Activated naive CD4-positive, alpha-beta T cell (primary cell): ENCODE measurements around the gene FAM118A.

Experiments used
- DNase-seq, 4 experiments: peaks; one replicate each; lab custom pipeline; 2025; lab: John Stamatoyannopoulos, UW

FAM118A gene

GRCh38 chr22:45376703-45377102 lies 67.0 kb downstream of the FAM118A start:
- no peak for DNase-seq

GRCh38 chr22:45381348-45381747 lies 71.6 kb downstream of the FAM118A start:
- DNase-seq = no peak

GRCh38 chr22:45389546-45389945 lies 79.8 kb downstream of the FAM118A start:
- DNase-seq = no peak
